Measurements from ENCODE around the gene RNU1-1. TPM values are rescaled to one million over a fixed set of nuclear protein-coding genes. Genes with fewer than 3 reads are reported as not detected.
"Not testable (repeated sequence)": the region's sequence is repeated elsewhere in the genome, so short reads cannot be mapped to it uniquely, and the experiment has no call there.

Gene RNU1-1
- under 0.01 TPM for total RNA-seq

DNA sequence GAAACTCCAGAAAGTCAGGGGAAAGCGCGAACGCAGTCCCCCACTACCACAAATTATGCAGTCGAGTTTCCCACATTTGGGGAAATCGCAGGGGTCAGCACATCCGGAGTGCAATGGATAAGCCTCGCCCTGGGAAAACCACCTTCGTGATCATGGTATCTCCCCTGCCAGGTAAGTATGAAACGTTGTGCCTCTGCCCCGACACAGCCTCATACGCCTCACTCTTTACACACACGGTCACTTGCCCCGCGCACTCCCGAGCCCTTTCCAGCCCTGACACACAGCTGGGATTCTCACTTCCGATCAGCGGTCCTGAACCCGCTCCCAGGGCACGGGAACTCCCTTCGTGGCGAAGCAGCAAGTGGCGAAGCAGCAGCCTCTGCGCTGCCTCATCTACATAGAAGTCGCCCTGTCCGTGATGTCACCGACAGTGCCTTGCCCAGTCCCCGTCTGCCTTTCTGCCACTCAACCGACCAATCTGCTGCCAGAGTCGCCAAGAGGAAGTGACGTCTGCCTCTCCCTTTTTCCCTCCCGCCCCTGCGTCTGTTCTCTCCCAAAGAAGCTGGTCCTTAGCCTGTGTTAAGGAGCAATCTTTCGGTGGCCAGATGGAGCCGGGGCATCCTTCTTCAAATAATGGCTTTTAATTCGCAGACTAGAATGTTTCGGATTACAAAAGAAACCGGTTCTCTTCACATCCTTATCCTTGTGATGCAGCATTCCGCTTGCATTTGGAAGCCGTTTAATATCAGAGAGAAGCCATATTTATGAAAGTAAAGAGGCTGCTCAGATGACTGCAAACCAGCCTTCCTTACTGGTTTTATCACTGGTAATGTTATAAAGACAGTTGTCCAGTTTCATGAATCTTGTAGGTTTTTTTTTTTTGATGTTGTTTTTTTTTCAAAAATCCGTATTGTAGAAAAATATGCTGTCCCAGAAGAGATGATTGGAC lies at the start of gene RNU1-1:
TSS of gene RNU1-1 (minus strand) at position 179 of the 949 bp plus-strand sequence.
- H3K9me3 ChIP-seq; H3K36me3 ChIP-seq; intact Hi-C loops (cut with DNase I); H3K4me1 ChIP-seq; H3K27me3 ChIP-seq: not testable (repeated sequence)
- Histone ChIP-seq H3K27ac (peak within 1 kb of the TSS; percentile 71 to 84), H3K4me3 (peak within 1 kb of the TSS; percentile 42 to 48)
- DNase-seq (ENCODE audit: low spot score in 2 of 2) = peak in 1 of 2 donors; percentile 96

DNA sequence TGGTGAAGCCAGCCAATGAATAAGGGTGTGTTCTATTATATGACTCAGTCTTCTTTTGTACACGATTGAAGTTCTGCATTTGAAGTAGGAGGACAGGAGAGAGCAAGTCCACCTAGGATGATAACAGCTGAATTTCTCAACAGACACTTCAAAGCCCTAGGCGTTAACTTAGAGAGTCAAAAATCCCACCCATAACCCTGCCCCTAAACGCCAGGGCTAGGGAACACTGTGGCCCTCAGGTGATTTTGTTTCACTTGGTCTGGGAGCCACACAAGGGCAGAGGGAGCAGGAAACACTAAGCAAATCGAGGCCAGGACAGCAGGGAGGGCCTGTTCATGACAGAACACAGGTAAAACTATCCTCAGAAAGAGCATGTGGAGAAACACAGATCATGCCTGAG lies 47.0 kb upstream of the RNU1-1 start:
- H3K9me3 ChIP-seq; H3K4me3 ChIP-seq; DNase-seq (ENCODE audit: low spot score in 2 of 2); H3K27ac ChIP-seq; H3K36me3 ChIP-seq; H3K27me3 ChIP-seq; H3K4me1 ChIP-seq; intact Hi-C loops (cut with DNase I): not testable (repeated sequence)

DNA sequence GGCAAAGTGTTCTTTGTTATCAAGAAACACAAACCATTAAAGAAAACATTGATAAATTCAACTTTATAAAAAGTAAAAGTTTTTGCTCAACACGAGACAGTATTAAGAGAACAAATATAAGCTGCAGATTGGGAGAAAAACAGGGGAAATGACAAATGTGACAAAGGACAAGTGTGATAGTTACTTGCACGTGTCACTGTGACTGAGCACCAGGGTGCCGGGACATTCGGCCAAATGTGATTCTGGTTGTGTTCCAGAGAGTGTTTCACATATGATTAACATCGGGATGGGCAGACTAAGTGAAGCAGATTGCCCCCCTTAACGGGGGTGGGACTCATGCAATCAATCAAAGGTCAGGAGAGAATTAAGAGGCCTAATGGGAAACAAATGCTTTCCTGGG lies 46.4 kb upstream of the RNU1-1 start:
- DNase-seq (ENCODE audit: low spot score in 2 of 2); H3K36me3 ChIP-seq; H3K4me1 ChIP-seq; H3K27ac ChIP-seq; H3K4me3 ChIP-seq; H3K9me3 ChIP-seq; H3K27me3 ChIP-seq; intact Hi-C loops (cut with DNase I): not testable (repeated sequence)

DNA sequence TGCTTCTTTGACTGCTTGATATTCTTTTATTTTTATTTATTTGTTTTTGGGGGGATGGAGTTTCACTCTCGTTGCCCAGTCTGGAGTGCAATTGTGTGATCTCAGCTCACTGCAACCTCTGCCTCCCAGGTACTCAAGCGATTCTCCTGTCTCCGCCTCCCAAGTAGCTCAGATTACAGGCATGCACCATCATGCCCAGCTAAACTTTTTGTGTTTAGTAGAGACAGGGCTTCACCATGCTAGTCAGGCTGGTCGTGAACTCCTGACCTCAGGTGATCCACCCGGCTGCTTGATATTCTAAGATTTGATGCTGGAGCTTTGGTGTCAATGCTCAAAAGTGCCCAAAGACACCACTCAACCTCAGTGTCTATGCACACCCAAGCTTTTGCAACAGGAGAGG lies 45.6 kb upstream of the RNU1-1 start:
- DNase-seq (ENCODE audit: low spot score in 2 of 2); H3K36me3 ChIP-seq; H3K27ac ChIP-seq; H3K27me3 ChIP-seq; H3K4me3 ChIP-seq; H3K4me1 ChIP-seq; H3K9me3 ChIP-seq; intact Hi-C loops (cut with DNase I): not testable (repeated sequence)

DNA sequence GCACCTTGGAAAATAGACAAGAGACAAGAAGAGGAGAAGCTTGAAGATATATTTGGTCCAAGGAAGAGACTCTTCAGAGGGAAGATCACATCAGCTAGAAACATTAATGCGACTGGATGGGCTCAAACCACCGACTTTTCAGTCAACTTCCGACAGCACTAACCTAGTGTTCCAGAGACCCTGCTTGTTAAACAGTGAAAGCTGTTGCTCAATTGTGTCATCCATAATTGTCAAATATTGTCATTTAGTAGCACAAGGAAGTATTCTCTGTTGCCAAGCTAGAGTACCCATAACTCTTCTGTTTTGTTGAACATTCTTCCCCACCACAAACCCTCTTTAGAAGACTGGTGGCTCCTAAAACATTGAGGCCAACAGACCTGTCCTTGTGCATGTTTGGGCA lies 42.9 kb upstream of the RNU1-1 start:
- H3K36me3 ChIP-seq; H3K4me1 ChIP-seq; intact Hi-C loops (cut with DNase I); DNase-seq (ENCODE audit: low spot score in 2 of 2); H3K4me3 ChIP-seq; H3K9me3 ChIP-seq; H3K27me3 ChIP-seq; H3K27ac ChIP-seq: not testable (repeated sequence)

DNA sequence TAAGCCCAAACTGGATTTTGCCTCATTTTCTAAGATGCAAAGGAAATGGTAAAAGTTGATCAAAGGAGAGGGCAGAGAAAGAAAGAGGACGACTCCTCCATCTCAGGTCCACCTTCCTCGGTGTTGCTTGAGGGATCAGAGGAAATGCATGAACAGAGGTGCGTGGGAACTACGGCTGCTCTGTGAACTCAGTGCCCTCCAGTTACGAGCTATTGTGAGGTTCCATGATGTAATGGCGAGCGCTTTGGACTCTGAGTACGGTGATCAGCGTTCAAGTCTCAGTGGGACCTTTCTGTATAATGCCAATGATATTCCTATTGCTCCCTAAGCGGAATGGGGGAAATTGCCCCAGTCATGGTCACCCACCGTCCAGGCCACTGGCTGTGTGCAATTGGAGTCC lies 39.2 kb upstream of the RNU1-1 start:
- intact Hi-C loops (cut with DNase I); H3K36me3 ChIP-seq; H3K4me1 ChIP-seq; H3K27ac ChIP-seq; H3K27me3 ChIP-seq; DNase-seq (ENCODE audit: low spot score in 2 of 2); H3K4me3 ChIP-seq; H3K9me3 ChIP-seq: not testable (repeated sequence)

DNA sequence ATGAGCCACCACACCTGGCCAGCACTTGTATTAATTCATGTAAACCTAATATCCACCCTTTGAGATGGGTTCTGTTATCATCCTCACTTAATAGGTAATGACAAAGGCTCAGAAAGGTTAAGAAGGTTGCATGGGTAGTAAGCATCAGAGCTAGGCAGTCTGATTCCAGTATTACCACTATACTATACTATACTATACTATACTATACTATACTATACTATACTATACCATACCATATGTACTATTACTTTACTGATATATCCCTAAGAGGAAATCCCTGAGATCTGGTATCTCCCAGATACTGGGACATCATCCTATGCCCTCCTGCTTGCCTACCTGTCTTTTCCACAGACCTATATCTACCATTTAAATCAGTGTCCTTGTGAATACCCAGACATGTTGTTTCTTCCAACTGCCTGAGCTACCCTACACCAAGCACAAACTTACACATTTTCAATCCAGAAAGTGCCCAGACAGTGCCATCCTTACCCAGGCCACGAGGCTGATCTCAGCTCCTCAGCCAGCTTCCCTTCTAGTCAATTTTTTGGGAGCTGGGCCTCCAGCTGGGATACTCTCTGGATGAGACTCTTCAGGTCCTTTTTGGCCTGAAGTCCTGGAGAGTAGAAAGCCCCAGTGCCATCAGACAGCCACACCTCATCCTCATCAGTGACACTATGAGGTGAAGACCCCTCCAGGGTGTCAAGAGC lies 36.3 kb upstream of the RNU1-1 start:
- H3K9me3 ChIP-seq; H3K4me3 ChIP-seq; intact Hi-C loops (cut with DNase I); H3K27me3 ChIP-seq; H3K36me3 ChIP-seq; H3K4me1 ChIP-seq; H3K27ac ChIP-seq; DNase-seq (ENCODE audit: low spot score in 2 of 2): not testable (repeated sequence)

DNA sequence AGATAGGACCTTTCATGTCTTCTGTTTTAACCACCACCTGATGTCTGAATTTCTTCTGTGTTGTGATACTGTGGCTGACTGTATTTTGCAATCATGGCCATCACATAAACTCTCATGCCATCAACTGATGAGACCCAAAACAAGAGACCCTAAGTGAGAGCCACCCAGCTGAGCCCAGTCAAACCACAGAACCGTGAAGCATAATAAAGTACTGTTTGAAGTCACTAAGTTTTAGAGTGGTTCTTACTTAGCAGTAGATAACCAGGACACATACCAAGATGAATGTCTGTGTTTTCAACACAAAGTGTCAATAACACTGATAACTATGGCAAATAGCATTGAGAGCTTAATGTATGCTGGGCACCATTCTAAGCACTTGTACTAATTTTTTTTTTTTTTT lies 35.5 kb upstream of the RNU1-1 start:
- H3K36me3 ChIP-seq; H3K27ac ChIP-seq; H3K9me3 ChIP-seq; DNase-seq (ENCODE audit: low spot score in 2 of 2); H3K4me1 ChIP-seq; H3K4me3 ChIP-seq; intact Hi-C loops (cut with DNase I); H3K27me3 ChIP-seq: not testable (repeated sequence)

DNA sequence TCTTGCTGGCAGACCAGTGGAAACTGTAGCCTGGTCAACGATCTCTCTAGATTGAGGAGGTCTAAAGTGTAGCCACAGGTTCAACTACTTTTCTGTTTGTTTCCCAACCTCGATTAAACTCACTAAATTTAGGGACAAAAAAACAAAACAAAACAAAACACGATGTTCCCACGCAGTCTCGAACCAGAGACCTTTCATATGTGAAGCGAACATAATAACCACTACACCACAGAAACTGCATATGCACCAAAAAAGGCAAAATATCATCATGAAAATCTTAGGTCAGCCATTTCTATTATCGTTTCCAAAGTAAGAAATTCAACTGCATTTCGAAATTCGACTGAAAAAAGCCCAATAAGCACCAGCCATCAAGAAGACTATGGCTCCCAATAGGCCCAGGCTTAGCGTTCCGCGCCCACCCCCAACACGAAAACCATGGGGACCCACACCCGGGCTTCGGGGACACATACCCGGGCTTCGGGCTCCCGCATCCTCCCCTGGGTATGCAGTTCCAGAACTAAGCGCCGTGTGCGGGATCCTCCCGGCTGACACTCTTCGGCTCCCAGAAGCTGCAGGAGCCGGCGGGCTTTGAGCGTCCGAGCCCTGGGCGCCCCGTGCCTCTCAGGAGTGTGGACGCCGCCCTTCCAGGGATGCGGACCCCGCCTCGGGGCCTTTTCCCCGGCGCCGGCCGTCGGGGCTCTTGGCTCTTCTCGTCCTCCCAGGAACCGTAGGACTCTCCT lies 33.6 kb upstream of the RNU1-1 start:
- intact Hi-C loops (cut with DNase I); H3K27me3 ChIP-seq; H3K4me3 ChIP-seq; H3K36me3 ChIP-seq; H3K9me3 ChIP-seq; DNase-seq (ENCODE audit: low spot score in 2 of 2); H3K27ac ChIP-seq; H3K4me1 ChIP-seq: not testable (repeated sequence)

DNA sequence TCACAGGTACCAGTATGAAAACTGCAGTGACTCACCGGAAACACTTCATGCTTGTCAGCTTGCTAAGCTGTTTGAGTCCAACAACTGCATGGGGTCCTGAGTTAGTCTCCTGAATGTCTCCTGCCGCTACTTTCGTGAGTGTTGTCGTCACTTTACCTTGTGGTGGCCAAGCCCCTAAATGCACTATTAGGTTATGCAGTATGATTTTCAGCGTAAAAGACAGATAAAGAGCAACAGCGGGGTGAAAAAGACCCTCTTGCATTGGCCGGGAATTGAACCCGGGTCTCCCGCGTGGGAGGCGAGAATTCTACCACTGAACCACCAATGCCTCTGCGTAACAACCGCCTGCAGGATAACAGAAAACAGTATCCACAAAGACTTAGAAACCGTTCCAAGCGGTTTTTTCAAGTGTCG lies 31.6 kb upstream of the RNU1-1 start:
- H3K36me3 ChIP-seq; H3K9me3 ChIP-seq; DNase-seq (ENCODE audit: low spot score in 2 of 2); H3K4me3 ChIP-seq; H3K27ac ChIP-seq; intact Hi-C loops (cut with DNase I); H3K27me3 ChIP-seq; H3K4me1 ChIP-seq: not testable (repeated sequence)

DNA sequence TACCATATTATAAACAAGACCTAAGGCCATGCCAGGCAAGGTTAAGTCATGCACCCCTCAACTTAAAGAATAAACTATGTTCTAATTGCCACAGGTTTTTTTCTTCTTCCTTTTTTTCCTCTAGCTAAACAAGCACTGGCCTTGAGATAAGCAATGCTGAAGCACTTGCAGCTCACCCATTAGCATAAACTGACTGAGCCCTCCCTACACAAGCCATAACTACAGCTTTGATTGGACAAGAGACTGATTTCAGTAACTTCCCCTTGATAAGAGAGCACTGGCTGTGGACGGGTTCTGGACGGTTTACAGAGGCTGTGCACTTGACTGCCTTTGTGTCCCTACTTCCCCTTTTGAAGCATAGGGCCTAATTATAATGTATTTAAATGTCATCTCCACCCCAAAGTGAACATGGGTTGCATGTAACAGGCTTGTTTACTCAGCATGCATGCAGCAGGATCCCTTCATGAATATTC lies 26.4 kb upstream of the RNU1-1 start:
- H3K4me1 ChIP-seq; H3K36me3 ChIP-seq; H3K4me3 ChIP-seq; H3K27ac ChIP-seq; H3K9me3 ChIP-seq; H3K27me3 ChIP-seq; DNase-seq (ENCODE audit: low spot score in 2 of 2); intact Hi-C loops (cut with DNase I): not testable (repeated sequence)

DNA sequence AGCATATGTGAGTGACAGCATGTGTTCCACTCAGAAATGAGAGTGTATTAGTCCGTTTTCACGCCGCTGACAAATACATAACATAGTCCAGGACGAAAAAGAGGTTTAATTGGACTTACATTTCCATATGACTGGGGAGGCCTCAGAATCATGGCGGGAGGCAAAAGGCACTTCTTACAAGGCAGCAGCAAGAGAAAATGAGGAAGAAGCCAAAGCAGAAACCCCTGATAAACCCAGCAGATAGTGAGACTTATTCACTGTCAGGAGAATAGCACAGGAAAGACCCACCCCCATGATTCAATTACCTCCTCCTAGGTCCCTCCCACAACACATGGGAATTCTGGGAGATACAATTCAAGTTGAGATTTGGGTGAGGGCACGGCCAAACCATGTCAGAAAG lies 23.4 kb upstream of the RNU1-1 start:
- H3K9me3 ChIP-seq; H3K27me3 ChIP-seq; intact Hi-C loops (cut with DNase I); H3K4me3 ChIP-seq; H3K4me1 ChIP-seq; H3K36me3 ChIP-seq; H3K27ac ChIP-seq; DNase-seq (ENCODE audit: low spot score in 2 of 2): not testable (repeated sequence)

DNA sequence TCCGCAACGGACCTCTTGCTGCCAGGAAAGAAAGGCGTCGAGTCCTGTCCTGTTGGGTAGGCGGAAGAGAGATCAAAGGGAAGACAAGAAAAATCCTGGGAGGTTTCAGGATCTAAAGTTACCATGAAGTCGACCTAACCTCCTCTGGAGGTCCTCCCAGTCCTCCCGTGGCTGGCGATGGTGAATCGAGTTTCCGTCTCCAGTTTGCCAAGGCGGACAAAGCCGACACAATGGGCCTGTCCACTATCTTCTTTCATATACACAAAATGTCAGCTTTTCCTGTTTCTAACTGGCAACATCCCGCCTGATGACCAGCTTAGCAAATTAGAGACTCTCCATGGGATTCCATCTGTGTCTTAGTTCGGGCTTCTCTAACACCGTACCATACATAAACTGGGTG lies 22.7 kb upstream of the RNU1-1 start:
- DNase-seq (ENCODE audit: low spot score in 2 of 2); H3K27me3 ChIP-seq; H3K4me3 ChIP-seq; H3K4me1 ChIP-seq; H3K9me3 ChIP-seq; intact Hi-C loops (cut with DNase I); H3K36me3 ChIP-seq; H3K27ac ChIP-seq: not testable (repeated sequence)

DNA sequence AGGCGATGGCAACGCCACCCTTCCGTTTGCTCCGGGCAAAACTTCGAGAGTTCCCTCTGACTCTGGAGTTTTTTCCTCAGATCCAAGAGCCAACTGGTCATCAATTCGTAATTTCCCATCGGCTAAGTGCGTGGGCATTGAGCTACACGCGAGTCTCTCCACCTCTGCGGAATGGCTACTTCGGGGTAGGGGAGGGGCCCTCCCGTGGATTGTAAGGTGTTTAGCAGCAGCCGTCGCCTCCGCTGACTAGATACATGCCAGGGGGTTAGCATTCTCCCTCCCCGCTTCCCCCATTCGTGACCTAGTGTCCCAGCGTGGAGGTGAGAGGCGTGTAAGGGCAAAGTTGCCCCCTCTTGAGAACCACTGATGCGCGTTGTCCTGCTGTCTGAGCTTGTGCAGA lies 21.8 kb upstream of the RNU1-1 start:
- H3K27ac ChIP-seq; H3K36me3 ChIP-seq; H3K4me3 ChIP-seq; intact Hi-C loops (cut with DNase I); H3K4me1 ChIP-seq; DNase-seq (ENCODE audit: low spot score in 2 of 2); H3K27me3 ChIP-seq; H3K9me3 ChIP-seq: not testable (repeated sequence)

Data from ascending aorta (tissue), 2 donors.